ENCODE measurements around the gene CRACR2B.

DNA sequence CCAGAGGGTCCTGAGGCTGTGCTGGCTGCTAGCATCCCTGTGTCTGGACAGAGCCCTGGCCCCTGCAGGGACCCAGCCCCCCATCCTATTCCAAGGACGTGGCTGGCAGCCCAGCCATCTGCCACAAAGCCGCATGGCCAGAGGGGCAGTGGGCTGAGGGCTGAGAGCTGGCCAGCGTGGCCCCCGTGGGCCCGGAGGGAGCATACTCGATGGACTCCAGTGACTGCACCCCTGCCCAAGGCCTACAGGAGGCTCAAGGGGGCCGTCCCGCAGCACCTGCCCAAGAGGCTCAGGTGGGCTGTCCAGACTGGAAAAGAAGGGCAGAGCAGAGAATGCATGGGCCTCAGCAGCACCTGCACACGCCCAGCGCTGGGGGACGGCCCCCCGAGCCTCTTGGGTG is 28.1 kb downstream of the CRACR2B start:
- TF ChIP-seq CTCF (IDR thresholded peaks at IDR 0.05; ENCODE audit: insufficient read depth, low read length) (no peak), POLR2AphosphoS5 (IDR thresholded peaks at IDR 0.05; ENCODE audit: low read depth) (no peak)
